ENCODE results near the gene SPAAR. TPM values are rescaled to one million over a fixed set of nuclear protein-coding genes. Genes with fewer than 3 reads are reported as not detected.
"Not testable (repeated sequence)": the region's sequence is repeated elsewhere in the genome, so short reads cannot be mapped to it uniquely, and the experiment has no call there.

The SPAAR gene
- total and polyA plus RNA-seq, 4 donors: 0.65 to 2.4 (median 1.1) TPM

GRCh38 chr9:35896570-35896969, 12.7 kb upstream of the SPAAR start:
- Histone ChIP-seq H3K9me3 (ENCODE audit: control insufficient read depth in 4 of 4, low read length in 3 of 4) (no peaks in the 10 kb centered on the region), H3K36me3 (ENCODE audit: control insufficient read depth in 4 of 4, insufficient read depth in 3 of 4, low read depth in 1 of 4, low read length in 3 of 4) (no peaks in the 10 kb centered on the region), H3K27me3 (ENCODE audit: control insufficient read depth in 4 of 4, insufficient read depth in 4 of 4, low read length in 3 of 4) (peaks cover 0 to 2% (median 0%) of the 10 kb centered on the region in 4 donors), H3K9ac (ENCODE audit: low read depth in 1 of 2, low read length in 2 of 2) (no peak overlapping the region), H3K4me3 (ENCODE audit: low read depth in 1 of 3, low read length in 3 of 3) (no peak overlapping the region), H3K27ac (ENCODE audit: low read depth in 1 of 2, low read length in 2 of 2) (no peak overlapping the region), H3K4me1 (ENCODE audit: control insufficient read depth in 4 of 4, insufficient read depth in 4 of 4, low read length in 3 of 4) (no peaks in the 10 kb centered on the region)
- 94% methylated on average over 2 of the region's 2 CpGs for WGBS
- TF ChIP-seq RAD21 (IDR thresholded peaks at IDR 0.05) (no peak), GABPA (IDR thresholded peaks at IDR 0.05 in 1 of 2, conservative IDR thresholded peaks at IDR 0.05 in 1 of 2) (no peak), JUND (IDR thresholded peaks at IDR 0.05) (no peak), RXRA (IDR thresholded peaks at IDR 0.05) (no peak), EGR1 (IDR thresholded peaks at IDR 0.05; ENCODE audit: low read depth in 2 of 2) (no peak), NR2F2 (IDR thresholded peaks at IDR 0.05) (no peak), TAF1 (conservative IDR thresholded peaks at IDR 0.05) (no peak), FOXA1 (IDR thresholded peaks at IDR 0.05) (no peak), CTCF (IDR thresholded peaks at IDR 0.05; ENCODE audit: low read depth, low read length, missing input control) (no peak), YY1 (IDR thresholded peaks at IDR 0.05) (no peak), SP1 (IDR thresholded peaks at IDR 0.05) (no peak), FOXA2 (IDR thresholded peaks at IDR 0.05) (no peak), REST (IDR thresholded peaks at IDR 0.05) (no peak), HNF4A (conservative IDR thresholded peaks at IDR 0.05) (no peak), HNF4G (IDR thresholded peaks at IDR 0.05) (no peak)
- TF ChIP-seq, protein P1, sequence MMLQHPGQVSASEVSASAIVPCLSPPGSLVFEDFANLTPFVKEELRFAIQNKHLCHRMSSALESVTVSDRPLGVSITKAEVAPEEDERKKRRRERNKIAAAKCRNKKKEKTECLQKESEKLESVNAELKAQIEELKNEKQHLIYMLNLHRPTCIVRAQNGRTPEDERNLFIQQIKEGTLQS (IDR thresholded peaks at IDR 0.05): no peak
- TF ChIP-seq, protein P2, sequence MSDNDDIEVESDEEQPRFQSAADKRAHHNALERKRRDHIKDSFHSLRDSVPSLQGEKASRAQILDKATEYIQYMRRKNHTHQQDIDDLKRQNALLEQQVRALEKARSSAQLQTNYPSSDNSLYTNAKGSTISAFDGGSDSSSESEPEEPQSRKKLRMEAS (IDR thresholded peaks at IDR 0.05): no peak
- TF ChIP-seq, protein P3, sequence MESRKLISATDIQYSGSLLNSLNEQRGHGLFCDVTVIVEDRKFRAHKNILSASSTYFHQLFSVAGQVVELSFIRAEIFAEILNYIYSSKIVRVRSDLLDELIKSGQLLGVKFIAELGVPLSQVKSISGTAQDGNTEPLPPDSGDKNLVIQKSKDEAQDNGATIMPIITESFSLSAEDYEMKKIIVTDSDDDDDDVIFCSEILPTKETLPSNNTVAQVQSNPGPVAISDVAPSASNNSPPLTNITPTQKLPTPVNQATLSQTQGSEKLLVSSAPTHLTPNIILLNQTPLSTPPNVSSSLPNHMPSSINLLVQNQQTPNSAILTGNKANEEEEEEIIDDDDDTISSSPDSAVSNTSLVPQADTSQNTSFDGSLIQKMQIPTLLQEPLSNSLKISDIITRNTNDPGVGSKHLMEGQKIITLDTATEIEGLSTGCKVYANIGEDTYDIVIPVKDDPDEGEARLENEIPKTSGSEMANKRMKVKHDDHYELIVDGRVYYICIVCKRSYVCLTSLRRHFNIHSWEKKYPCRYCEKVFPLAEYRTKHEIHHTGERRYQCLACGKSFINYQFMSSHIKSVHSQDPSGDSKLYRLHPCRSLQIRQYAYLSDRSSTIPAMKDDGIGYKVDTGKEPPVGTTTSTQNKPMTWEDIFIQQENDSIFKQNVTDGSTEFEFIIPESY (IDR thresholded peaks at IDR 0.05): no peak
- no peak for DNase-seq (ENCODE audit: low spot score)

DNA sequence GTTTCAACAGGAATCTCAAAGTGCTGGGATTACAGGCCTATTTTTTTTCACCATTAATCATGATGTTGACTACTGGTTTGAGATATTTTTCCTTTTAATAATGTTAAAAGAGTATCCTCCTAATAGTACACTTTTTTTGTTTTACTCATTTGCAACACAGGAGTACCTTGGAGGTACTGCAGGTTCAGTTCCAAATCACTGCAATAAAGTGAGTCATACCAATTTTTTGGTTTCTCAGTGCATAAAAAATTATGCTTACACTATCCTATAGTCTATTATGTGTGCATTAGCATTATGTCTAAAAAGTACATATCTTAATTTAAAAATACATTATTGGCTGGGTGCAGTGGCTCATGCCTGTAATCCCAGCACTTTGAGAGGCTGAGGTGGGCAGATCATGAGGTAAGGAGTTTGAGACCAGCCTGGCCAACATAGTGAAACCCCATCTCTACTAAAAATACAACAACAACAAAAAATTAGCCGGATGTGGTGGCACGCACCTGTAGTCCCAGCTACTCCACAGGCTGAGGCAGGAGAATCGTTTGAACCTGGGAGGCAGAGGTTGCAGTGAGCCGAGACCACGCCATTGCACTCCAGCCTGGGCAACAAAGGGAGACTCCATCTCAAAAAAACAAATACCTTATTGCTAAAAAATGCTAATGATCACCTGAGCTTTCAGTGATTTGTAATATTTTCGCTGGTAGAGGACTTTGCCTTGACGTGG, 11.8 kb upstream of the SPAAR start:
- not testable (repeated sequence) for H3K4me3 ChIP-seq (ENCODE audit: low read depth in 1 of 3, low read length in 3 of 3); H3K9me3 ChIP-seq (ENCODE audit: control insufficient read depth in 4 of 4, low read length in 3 of 4); H3K27me3 ChIP-seq (ENCODE audit: control insufficient read depth in 4 of 4, insufficient read depth in 4 of 4, low read length in 3 of 4); H3K9ac ChIP-seq (ENCODE audit: low read depth in 1 of 2, low read length in 2 of 2); DNase-seq (ENCODE audit: low spot score); H3K4me1 ChIP-seq (ENCODE audit: control insufficient read depth in 4 of 4, insufficient read depth in 4 of 4, low read length in 3 of 4); H3K36me3 ChIP-seq (ENCODE audit: control insufficient read depth in 4 of 4, insufficient read depth in 3 of 4, low read depth in 1 of 4, low read length in 3 of 4); H3K27ac ChIP-seq (ENCODE audit: low read depth in 1 of 2, low read length in 2 of 2)
- whole genome bisulfite sequencing: 95% methylated on average over 7 of the region's 7 CpGs

Measured in liver (tissue), 9 donors.